Neural progenitor cell (in vitro differentiated cells): Measurements from ENCODE around the gene PPL.

Source experiments
- CTCF ChIP-seq: fragments of 200-600 bp; sonication (generic); IDR thresholded peaks from 2 replicates; pipeline ENCODE4 v1.5.1; 2017; ENCODE audit warnings: antibody characterized with exemption, mild to moderate bottlenecking
- EZH2 ChIP-seq: fragments of 200-600 bp; sonication (generic); IDR thresholded peaks from 2 replicates; pipeline ENCODE4 v1.6.1; 2017; ENCODE audit warnings: antibody characterized with exemption, mild to moderate bottlenecking, moderate library complexity
- EZH2phosphoT487 ChIP-seq: fragments of 200-600 bp; sonication (generic); IDR thresholded peaks from 2 replicates; pipeline ENCODE4 v1.6.1; 2017; ENCODE audit warnings: antibody characterized with exemption

GRCh38 chr16:4886151-4886550, 50.8 kb downstream of the PPL start:
- TF ChIP-seq CTCF (no peak), EZH2 (no peak), EZH2phosphoT487 (no peak)
